MM.1S (cell line): ENCODE measurements around the gene FRY.

ENCODE experiments used
- DNase-seq: peaks from one replicate; pipeline ENCODE4 v3.0.0-alpha.2; 2015
- H2AFZ ChIP-seq: fragments of 300-600 bp; sonication (generic); 2 replicates; pipeline ENCODE4 v1.6.0; 2016; ENCODE audit warnings: antibody characterized with exemption, low read length
- H3F3A ChIP-seq: fragments of 300-600 bp; sonication (generic); 2 replicates; pipeline ENCODE4 v1.6.1; 2016; ENCODE audit warnings: mild to moderate bottlenecking, antibody characterized with exemption, low read length, moderate library complexity, mixed read lengths; ENCODE audit not compliant: insufficient read depth
- H3K27ac ChIP-seq: fragments of 300-600 bp; sonication (generic); 2 replicates; pipeline ENCODE4 v1.5.1; 2016; ENCODE audit warnings: mild to moderate bottlenecking, low read length
- H3K27me3 ChIP-seq: fragments of 300-600 bp; sonication (generic); replicated peaks from 2 replicates; pipeline ENCODE4 v1.6.0; 2016; ENCODE audit warnings: low read length; ENCODE audit not compliant: insufficient read depth
- H3K36me3 ChIP-seq: fragments of 300-600 bp; sonication (generic); replicated peaks from 2 replicates; pipeline ENCODE4 v1.6.1; 2016; ENCODE audit warnings: mild to moderate bottlenecking, low read length, mixed read lengths; ENCODE audit not compliant: insufficient read depth
- H3K4me1 ChIP-seq: fragments of 300-600 bp; sonication (generic); 2 replicates; pipeline ENCODE4 v1.6.1; 2016; ENCODE audit warnings: low read length, mixed read lengths
- H3K4me2 ChIP-seq: fragments of 300-600 bp; sonication (generic); 2 replicates; pipeline ENCODE4 v1.6.0; 2016; ENCODE audit warnings: low read depth, low read length
- H3K4me3 ChIP-seq: fragments of 300-600 bp; sonication (generic); 2 replicates; pipeline ENCODE4 v1.5.1; 2016; ENCODE audit warnings: low read length, mixed read lengths
- H3K79me2 ChIP-seq: fragments of 300-600 bp; sonication (generic); 2 replicates; pipeline ENCODE4 v1.6.1; 2016; ENCODE audit warnings: mixed run types, low read length, mixed read lengths
- H3K9ac ChIP-seq: fragments of 300-600 bp; sonication (generic); 2 replicates; pipeline ENCODE4 v1.6.1; 2016; ENCODE audit warnings: low read length, mixed read lengths
- H3K9me2 ChIP-seq: fragments of 300-600 bp; sonication (generic); replicated peaks from 2 replicates; pipeline ENCODE4 v1.6.1; 2016; ENCODE audit warnings: mild to moderate bottlenecking, low read length, mixed read lengths; ENCODE audit not compliant: insufficient read depth
- H3K9me3 ChIP-seq: fragments of 300-600 bp; sonication (generic); replicated peaks from 2 replicates; pipeline ENCODE4 v1.6.1; 2016; ENCODE audit warnings: mild to moderate bottlenecking, low read length, mixed read lengths; ENCODE audit not compliant: insufficient read depth
- H4K20me1 ChIP-seq: fragments of 300-600 bp; sonication (generic); 2 replicates; pipeline ENCODE4 v1.6.1; 2016; ENCODE audit warnings: mild to moderate bottlenecking, low read length, moderate library complexity, mixed read lengths; ENCODE audit not compliant: insufficient read depth
- EZH2 ChIP-seq: fragments of 300-600 bp; sonication (generic); optimal IDR thresholded peaks from 2 replicates; pipeline ENCODE3; 2017; ENCODE audit warnings: low read depth, mild to moderate bottlenecking, antibody characterized with exemption, low read length, mixed read lengths
- EZH2phosphoT487 ChIP-seq: fragments of 300-600 bp; sonication (generic); IDR thresholded peaks from 2 replicates; pipeline ENCODE4 v1.6.1; 2018; ENCODE audit warnings: antibody characterized with exemption, low read length
- TF ChIP-seq, protein P1 (sequence below): fragments of 300-600 bp; sonication (generic); IDR thresholded peaks from 2 replicates; pipeline ENCODE4 v1.5.1; 2016; ENCODE audit warnings: antibody characterized with exemption, low read length, mixed read lengths

FRY gene

DNA sequence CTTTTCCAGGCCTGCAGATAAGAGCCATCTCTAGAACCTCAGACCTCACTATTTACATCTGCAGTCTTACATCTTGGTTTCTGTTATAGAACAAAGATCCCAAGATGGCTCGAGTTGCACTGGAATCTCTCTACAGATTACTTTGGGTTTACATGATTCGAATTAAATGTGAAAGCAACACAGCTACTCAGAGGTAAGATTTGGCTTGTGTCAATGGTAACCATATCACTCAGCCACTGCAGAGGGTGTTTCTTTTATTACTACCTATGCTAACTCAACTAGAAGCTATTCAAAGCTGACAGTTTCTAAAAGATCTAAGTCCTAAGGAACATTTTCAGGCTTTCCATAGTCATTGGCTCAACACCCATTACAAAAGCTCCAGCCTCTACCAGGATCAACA lies 115.6 kb downstream of the FRY start:
- H3K9me3 ChIP-seq, result no peaks in the 10 kb centered on the region
- no peaks in the 10 kb centered on the region for H3K27me3 ChIP-seq
- H3K4me1 ChIP-seq, result no peaks in the 10 kb centered on the region
- no peaks in the 10 kb centered on the region for H4K20me1 ChIP-seq
- no peak overlapping the region for H3K9ac ChIP-seq
- no peak overlapping the region for H3K4me2 ChIP-seq
- no peaks in the 10 kb centered on the region for H3K79me2 ChIP-seq
- H3F3A ChIP-seq, result no peaks in the 10 kb centered on the region
- TF ChIP-seq EZH2phosphoT487 (no peak), EZH2 (no peak)
- TF ChIP-seq, protein P1, sequence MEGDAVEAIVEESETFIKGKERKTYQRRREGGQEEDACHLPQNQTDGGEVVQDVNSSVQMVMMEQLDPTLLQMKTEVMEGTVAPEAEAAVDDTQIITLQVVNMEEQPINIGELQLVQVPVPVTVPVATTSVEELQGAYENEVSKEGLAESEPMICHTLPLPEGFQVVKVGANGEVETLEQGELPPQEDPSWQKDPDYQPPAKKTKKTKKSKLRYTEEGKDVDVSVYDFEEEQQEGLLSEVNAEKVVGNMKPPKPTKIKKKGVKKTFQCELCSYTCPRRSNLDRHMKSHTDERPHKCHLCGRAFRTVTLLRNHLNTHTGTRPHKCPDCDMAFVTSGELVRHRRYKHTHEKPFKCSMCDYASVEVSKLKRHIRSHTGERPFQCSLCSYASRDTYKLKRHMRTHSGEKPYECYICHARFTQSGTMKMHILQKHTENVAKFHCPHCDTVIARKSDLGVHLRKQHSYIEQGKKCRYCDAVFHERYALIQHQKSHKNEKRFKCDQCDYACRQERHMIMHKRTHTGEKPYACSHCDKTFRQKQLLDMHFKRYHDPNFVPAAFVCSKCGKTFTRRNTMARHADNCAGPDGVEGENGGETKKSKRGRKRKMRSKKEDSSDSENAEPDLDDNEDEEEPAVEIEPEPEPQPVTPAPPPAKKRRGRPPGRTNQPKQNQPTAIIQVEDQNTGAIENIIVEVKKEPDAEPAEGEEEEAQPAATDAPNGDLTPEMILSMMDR, result no peak
- no peak for DNase-seq
- H3K4me3 ChIP-seq, result no peak overlapping the region
- H3K27ac ChIP-seq, result no peak overlapping the region
- no peaks in the 10 kb centered on the region for H3K36me3 ChIP-seq
- no peak overlapping the region for H2AFZ ChIP-seq
- H3K9me2 ChIP-seq, result no peaks in the 10 kb centered on the region

DNA sequence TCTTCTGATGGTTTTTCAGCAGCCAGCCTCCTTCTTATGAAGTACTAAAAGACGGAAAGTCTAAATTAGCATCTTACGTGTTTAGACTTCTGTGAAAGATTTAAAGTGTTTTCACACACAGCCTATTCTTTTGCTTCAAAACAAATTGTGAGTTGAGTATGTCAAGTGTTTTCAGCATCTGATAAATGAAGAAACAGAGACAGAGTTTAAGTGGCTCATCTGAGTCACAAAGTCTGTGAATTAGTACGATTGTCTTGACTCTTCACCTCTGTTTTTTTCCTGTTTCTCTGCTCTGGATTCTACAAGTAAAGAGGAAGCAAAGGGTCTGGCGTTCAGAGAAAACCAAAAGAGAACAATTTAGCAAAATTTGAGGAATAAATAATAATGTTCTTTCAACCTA lies 116.4 kb downstream of the FRY start:
- H3F3A ChIP-seq, result no peaks in the 10 kb centered on the region
- H3K36me3 ChIP-seq, result no peaks in the 10 kb centered on the region

DNA sequence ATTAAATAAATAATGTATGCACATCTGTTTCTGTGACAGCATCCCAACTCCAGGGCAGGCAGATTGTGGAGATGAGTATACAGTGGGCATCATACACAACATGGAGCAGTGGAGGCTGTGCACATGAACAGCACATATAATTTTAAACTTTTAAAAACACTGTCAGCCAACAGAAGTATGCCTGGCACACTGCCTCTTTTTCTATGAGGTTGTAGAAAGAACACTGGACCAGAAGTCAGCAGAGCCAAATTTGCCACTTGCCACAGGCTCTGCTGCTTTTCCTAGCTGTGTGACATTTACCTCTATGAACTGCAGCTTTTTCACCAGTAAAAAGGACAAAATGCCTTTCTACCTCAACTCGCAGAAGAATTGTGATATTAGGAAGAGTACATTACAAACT lies 118.7 kb downstream of the FRY start:
- no peaks in the 10 kb centered on the region for H4K20me1 ChIP-seq
- H3K36me3 ChIP-seq, result no peaks in the 10 kb centered on the region
- H3K9me3 ChIP-seq, result no peaks in the 10 kb centered on the region
- H3K27ac ChIP-seq, result no peak overlapping the region
- H2AFZ ChIP-seq, result no peak overlapping the region
- no peak overlapping the region for H3K9ac ChIP-seq
- H3F3A ChIP-seq, result no peaks in the 10 kb centered on the region
- H3K4me2 ChIP-seq, result no peak overlapping the region
- no peaks in the 10 kb centered on the region for H3K9me2 ChIP-seq
- H3K4me1 ChIP-seq, result no peaks in the 10 kb centered on the region
- no peak for TF ChIP-seq EZH2
- TF ChIP-seq EZH2phosphoT487, result no peak
- TF ChIP-seq, protein P1, result no peak
- no peak overlapping the region for H3K4me3 ChIP-seq
- no peaks in the 10 kb centered on the region for H3K27me3 ChIP-seq
- H3K79me2 ChIP-seq, result no peaks in the 10 kb centered on the region
- DNase-seq, result no peak

More for the DNA sequence above, 116.4 kb downstream of the FRY start:
- Histone ChIP-seq H3K9me3 (no peaks in the 10 kb centered on the region), H3K27me3 (no peaks in the 10 kb centered on the region), H3K79me2 (no peaks in the 10 kb centered on the region), H3K4me1 (no peaks in the 10 kb centered on the region), H3K9me2 (no peaks in the 10 kb centered on the region), H3K27ac (no peak overlapping the region), H3K4me2 (no peak overlapping the region), H4K20me1 (no peaks in the 10 kb centered on the region), H3K4me3 (no peak overlapping the region), H3K9ac (no peak overlapping the region), H2AFZ (no peak overlapping the region)
- TF ChIP-seq EZH2phosphoT487, result no peak
- TF ChIP-seq, protein P1, result no peak
- no peak for TF ChIP-seq EZH2
- DNase-seq, result no peak
